Stimulated activated CD4-positive, alpha-beta T cell treated with anti-CD3 and anti-CD28 coated beads, Interleukin-2, amount 100 ng/mL, for 4 hours (primary cell): Measurements from ENCODE around the gene LNP1.

ENCODE experiments used
- DNase-seq: peaks from one replicate; pipeline ENCODE4 v3.0.0-alpha.2; 2020; ENCODE audit warnings: low read depth

The LNP1 gene

DNA sequence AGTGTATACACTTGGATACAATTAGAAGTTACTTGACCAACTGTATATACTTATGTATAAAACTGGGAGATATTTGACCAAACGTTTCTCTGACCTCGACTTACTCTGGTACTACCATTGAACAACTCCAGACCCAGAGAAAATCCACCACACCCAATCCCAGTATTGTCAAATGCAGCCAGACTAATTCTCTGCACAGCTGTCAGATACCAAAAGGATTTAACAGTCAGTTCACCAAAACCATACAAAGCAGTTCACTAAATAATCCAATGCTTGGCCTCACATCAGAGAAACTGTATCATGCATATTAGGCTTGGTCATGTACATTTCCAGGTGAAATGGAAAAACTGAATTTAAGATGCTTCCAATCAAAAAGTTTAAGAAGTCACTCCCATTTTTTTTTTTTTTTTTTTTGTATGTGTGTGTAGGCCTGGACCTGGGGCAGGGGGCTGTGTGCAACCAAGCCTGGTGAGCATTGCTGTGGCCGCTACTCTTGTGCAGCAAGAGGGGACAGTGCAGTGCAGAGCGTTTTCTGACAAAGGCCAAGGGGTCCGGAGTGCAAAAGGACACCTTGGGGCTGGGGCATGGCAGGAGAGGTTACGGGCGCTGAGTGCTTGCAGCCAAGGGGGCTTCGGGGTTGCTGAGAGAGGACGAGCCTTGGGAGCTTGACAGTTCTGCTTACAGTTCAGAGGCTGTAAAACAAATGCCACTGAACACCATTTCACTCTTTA, 1.8 kb upstream of the LNP1 start:
- no peak for DNase-seq

DNA sequence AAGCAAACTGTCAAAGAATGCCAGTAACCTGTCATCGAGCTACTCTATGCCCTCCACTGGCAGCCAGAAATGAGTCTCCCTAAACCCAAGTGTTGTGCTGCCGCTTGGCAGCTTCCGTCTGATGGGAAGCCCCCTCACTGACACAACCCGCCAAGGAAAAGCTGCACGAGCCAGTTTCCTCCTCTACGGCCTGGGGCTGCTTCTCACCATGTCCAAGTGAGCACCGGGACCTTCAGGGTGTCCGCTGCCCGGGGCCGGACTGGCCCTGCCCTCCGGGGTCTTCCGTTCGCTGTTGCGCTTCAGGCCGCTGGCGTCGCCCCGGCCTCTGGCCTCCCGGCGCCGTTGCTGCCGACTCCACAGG, 940 bp upstream of the LNP1 start:
- DNase-seq = peak; percentile 2

- peak; percentile 13 for DNase-seq
Measured at GRCh38 chr3:100401674-100402041, 319 bp downstream of the LNP1 start.

- DNase-seq = no peak
Measured at GRCh38 chr3:100402256-100402655, 917 bp downstream of the LNP1 start.

DNA sequence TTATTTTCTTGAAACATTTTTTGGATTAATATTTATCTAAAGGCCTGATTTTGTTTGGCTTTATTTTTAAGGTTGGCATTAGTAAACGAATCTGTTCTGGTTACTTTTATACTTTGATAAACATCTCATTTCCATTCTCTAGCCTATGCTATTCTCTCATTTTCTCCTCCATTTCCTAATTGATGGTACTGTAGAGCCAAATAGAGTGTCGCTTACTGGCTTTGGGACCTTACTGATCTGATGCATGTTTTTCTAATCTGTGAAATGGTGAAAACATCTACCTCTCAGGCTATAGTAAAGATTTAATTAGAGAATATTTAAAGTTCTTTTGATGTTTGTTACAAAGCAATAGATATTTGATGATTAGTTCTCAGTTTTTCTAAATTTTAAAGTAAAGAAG, 1.6 kb downstream of the LNP1 start:
- DNase-seq = no peak

GRCh38 chr3:100403362-100404249, 2.3 kb downstream of the LNP1 start:
- DNase-seq = no peak

DNA sequence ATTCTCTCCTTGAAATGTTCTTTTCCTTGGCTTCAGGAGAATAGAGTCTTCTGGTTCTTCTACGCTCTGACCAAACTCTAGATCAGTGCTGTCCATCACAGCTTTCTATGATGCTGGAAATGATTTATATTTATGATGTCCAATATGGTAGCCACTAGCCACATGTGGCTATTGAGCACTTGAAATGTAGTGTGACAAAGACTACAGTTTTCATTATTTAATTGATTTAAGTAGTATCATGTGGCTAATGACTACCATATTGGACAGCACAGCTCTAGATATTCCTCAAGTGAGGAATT, 2.9 kb downstream of the LNP1 start:
- no peak for DNase-seq

DNA sequence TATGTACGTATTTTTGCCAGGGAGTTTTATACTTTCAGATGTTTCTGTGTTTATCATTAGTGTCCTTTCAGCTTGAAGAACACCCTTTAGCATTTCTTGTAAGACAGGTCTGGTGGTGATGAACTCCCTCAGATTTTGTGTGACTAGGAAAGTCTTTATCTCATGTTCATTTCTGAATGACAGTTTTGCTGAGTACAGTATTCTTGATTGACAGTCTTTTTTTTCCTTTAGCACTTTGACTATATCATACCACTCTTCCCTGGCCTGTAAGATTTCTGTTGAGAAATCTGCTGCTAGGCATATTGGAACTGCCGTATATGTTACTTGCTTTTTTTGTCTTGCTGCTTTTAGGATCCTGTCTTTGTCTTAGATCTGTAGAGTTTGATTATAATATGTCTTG, 5.8 kb downstream of the LNP1 start:
- DNase-seq = no peak

DNA sequence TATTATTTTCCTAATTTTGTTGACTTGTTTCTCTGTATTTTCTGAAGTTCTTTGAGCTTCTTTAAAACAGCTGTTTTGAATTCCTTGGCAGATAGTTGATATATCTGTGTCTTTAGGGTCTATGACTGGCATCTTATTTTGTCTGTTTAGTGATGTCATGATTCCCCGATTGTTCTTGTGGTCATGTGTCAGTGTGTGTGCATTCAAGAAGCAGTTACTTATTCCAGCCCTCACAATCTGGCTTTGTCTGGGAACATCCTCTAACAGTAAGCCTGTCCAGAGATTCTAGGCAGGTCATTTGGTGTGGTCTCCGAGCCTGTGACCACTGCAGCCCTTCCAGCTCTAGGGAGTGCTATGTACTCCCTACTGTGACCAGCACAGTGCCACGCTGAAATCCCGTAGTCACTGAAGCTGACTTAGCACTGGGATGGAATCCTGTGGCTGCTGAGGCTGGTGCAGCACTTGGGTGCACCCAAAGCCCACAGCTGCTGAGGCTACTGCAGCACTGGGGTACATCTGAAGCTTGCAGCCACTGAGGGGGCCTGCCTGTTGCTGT, 6.7 kb downstream of the LNP1 start:
- DNase-seq = no peak

- DNase-seq = no peak
Measured at GRCh38 chr3:100411091-100411982, 10.0 kb downstream of the LNP1 start.

DNA sequence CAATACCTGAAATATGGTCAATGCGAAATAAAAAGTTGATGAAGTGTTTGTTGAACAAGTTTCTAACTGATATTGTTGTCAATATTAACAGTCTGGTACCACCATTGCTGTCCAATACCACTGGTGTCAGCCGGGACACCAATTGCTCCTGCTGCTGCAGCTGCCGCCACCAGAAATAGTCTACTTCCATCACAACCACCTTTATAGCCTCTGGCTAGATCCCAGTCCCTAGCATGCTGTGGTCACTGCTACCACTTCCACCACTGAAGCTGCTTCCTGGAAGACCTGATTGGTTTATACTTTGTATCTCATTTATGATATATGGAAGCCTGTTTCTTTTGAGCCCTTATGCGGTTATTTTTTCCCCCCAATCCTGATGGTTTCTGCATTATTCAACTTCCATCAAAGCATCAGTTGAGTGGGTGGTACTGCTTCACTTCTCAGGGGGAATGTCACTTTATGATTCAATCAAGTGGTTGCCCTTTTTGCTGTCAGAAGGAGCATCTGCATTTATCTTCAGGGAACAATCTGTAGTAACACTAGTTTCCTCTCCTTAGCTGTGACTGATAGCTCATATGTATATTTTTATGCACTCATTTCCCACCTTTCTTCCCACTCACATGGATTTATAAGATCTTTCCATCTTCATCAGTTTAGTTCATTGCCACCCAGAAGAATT, 11.7 kb downstream of the LNP1 start:
- DNase-seq = no peak

DNA sequence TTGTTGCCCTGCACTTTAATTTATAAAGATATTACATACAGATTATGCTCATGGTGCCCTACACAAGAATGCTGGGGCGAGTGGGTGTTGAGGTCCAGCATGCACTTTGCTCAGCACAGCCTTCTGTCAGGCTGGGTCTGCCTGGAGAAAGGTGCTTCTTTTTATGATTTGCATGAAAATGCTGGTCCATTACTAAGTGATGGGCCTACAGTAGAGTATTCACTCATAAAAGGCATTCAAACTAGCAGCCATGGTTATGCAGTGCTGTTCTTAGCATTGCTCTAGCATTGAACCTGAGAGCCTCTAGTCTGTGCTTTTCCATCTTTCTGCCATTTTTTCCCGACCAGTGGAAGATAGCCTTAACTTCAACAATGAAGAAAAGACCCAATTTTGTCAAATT, 12.3 kb downstream of the LNP1 start:
- no peak for DNase-seq

- DNase-seq = no peak
Measured at GRCh38 chr3:100416176-100416575, 14.8 kb downstream of the LNP1 start.

GRCh38 chr3:100416863-100417262, 15.5 kb downstream of the LNP1 start:
- DNase-seq = no peak

- no peak for DNase-seq
Measured at GRCh38 chr3:100419406-100419805, 18.1 kb downstream of the LNP1 start.

DNA sequence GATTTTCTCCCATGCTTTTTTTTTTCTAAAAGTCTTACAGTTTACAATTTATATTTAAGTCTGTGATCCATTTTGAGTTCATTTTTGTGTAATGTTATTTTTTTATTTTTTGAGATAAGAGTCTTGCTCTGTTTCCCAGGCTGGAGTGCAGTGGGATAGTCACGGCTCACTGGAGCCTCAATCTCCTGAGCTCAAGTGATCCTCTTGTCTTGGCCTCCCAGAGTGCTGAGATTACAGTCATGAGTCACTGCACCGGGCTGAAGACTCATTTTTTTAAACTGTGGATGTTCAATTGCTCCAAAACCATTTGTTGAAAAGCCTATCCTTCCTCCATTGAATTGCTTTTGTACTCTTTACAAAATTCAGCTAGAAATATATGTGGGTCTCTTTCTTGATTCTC, 19.5 kb downstream of the LNP1 start:
- no peak for DNase-seq

- no peak for DNase-seq
Measured at GRCh38 chr3:100423611-100424010, 22.3 kb downstream of the LNP1 start.

DNA sequence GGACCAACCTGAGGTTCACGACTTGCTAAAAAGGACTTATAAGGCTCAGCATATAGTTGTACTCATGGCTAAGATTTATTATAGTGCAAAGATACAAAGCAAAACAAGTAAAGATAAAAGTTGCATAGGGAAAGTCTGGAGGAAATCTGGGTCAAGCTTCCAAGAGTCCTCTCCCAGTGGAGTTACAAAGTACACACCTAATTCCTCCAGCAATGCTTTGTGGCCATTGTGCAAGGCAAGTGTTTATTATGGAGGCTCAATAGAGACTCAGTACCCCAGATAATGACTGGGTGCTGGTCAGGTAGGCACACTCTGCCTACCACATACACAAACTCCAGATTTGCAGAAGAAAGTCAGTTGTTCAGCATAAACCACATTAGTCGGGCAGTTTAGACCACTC, 22.9 kb downstream of the LNP1 start:
- DNase-seq = no peak

GRCh38 chr3:100425316-100425715, 24.0 kb downstream of the LNP1 start:
- no peak for DNase-seq

- DNase-seq = no peak
Measured at GRCh38 chr3:100426067-100426682, 24.8 kb downstream of the LNP1 start.

GRCh38 chr3:100427699-100428098, 26.4 kb downstream of the LNP1 start:
- no peak for DNase-seq
